ENCODE results near the gene XRCC1. TPM values are rescaled to one million over a fixed set of nuclear protein-coding genes. Genes with fewer than 3 reads are reported as not detected.

The XRCC1 gene
- total RNA-seq, 1 donor from 2014 or later: 14.6 TPM

DNA sequence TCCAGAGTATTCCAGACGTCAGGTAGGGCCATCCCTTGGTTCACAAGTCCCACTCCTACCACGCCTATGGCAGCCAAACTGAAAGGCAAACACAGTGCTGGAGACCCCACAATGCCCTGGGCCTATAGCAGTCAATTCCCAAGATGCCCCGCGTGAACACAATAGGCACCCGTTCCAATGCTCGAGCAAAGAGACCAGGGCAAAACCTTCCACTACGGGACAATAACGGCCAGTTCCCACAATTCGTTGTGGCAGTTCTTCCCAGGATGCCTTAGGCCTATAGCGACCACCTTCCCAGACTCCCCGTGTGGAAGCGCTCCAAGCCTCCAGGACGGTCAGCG, 43.6 kb upstream of the XRCC1 start:
- no peaks in the 10 kb centered on the region for H3K27me3 Mint-ChIP-seq (ENCODE audit: low read depth, unreplicated experiment)
- peak overlapping the region; percentile 91 for H3K27ac ChIP-seq (ENCODE audit: low read depth, low read length)
- peaks cover 6% of the 10 kb centered on the region for H3K36me3 Mint-ChIP-seq (ENCODE audit: low read depth, unreplicated experiment)
- H3K27me3 ChIP-seq (ENCODE audit: insufficient read depth, low read length): no peaks in the 10 kb centered on the region
- peaks cover 16% of the 10 kb centered on the region for H3K4me1 ChIP-seq (ENCODE audit: insufficient read depth, low read length)
- H3K27ac Mint-ChIP-seq (ENCODE audit: unreplicated experiment): peak overlapping the region; percentile 89
- H3K9me3 Mint-ChIP-seq (ENCODE audit: unreplicated experiment): peaks cover under 1% of the 10 kb centered on the region
- peak overlapping the region; percentile 87 for H3K9ac ChIP-seq (ENCODE audit: low read length)
- H3K9me3 ChIP-seq (ENCODE audit: insufficient read depth, low read depth, low read length): no peaks in the 10 kb centered on the region
- H3K4me1 Mint-ChIP-seq (ENCODE audit: low read depth, unreplicated experiment): peaks cover 4% of the 10 kb centered on the region
- peaks cover 57% of the 10 kb centered on the region for H3K79me2 ChIP-seq (ENCODE audit: insufficient read depth, low read length)
- H2AFZ ChIP-seq (ENCODE audit: low read depth, low read length): peak overlapping the region; percentile 88
- DNase-seq (ENCODE audit: low read depth): no peak
- H3K4me2 ChIP-seq (ENCODE audit: low read length): peak overlapping the region; percentile 93
- FAIRE-seq: no peak
- no peaks in the 10 kb centered on the region for H3K36me3 ChIP-seq (ENCODE audit: insufficient read depth, low read length)
- peak overlapping the region; percentile 88 for H3K4me3 Mint-ChIP-seq (ENCODE audit: unreplicated experiment)
- H3K4me3 ChIP-seq (ENCODE audit: insufficient read depth, low read depth, low read length): peak overlapping the region; percentile 80
- no peak for TF ChIP-seq EZH2 (IDR thresholded peaks at IDR 0.05; ENCODE audit: insufficient read depth, low read length)
- TF ChIP-seq, protein P1, sequence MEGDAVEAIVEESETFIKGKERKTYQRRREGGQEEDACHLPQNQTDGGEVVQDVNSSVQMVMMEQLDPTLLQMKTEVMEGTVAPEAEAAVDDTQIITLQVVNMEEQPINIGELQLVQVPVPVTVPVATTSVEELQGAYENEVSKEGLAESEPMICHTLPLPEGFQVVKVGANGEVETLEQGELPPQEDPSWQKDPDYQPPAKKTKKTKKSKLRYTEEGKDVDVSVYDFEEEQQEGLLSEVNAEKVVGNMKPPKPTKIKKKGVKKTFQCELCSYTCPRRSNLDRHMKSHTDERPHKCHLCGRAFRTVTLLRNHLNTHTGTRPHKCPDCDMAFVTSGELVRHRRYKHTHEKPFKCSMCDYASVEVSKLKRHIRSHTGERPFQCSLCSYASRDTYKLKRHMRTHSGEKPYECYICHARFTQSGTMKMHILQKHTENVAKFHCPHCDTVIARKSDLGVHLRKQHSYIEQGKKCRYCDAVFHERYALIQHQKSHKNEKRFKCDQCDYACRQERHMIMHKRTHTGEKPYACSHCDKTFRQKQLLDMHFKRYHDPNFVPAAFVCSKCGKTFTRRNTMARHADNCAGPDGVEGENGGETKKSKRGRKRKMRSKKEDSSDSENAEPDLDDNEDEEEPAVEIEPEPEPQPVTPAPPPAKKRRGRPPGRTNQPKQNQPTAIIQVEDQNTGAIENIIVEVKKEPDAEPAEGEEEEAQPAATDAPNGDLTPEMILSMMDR (IDR thresholded peaks at IDR 0.05; ENCODE audit: insufficient read depth, low read depth, low read length): no peak
- H4K20me1 ChIP-seq (ENCODE audit: insufficient read depth, low read length): peaks cover 25% of the 10 kb centered on the region

DNA sequence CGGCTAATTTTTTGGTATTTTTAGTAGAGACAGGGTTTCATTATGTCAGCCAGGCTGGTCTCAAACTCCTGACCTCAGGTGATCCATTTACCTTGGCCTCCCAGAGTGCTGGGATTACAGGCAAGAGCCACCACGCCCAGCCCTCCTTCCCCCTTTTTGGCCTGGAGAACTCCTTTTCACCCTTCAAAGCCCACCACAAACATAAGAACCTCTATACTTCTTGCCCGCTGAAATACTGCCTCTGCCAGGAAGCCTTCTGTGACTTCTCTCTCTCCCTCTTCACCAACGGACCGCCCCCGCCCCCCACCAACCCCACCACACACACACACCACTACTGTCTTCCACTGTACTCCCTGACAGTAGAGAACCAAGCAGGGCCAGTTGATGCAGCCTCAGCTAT, 41.6 kb upstream of the XRCC1 start:
- peaks cover 75% of the 10 kb centered on the region for H3K79me2 ChIP-seq (ENCODE audit: insufficient read depth, low read length)

DNA sequence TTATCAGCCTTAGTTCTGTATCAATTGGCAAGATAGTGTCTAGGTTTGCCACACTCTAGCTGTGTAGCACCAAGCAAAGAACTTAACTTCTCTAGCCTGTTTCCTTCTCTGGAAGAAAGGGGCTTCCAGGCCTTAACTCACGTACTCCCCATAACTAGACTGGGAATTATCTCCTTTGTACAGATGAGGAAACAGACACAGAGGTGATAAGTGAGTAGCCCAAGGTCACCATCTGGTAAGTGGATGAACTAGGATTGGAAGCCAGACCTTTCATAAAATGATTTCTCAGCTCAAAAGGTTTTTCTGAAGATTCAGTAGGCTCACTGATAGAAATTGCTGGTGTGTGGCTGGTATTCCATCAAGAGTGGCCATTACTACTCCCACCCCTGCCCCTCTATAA, 41.0 kb upstream of the XRCC1 start:
- Mint-ChIP-seq H3K4me3 (ENCODE audit: unreplicated experiment) (no peak overlapping the region), H3K4me1 (ENCODE audit: low read depth, unreplicated experiment) (peaks cover 4% of the 10 kb centered on the region), H3K9me3 (ENCODE audit: unreplicated experiment) (peaks cover 8% of the 10 kb centered on the region), H3K27me3 (ENCODE audit: low read depth, unreplicated experiment) (no peaks in the 10 kb centered on the region), H3K36me3 (ENCODE audit: low read depth, unreplicated experiment) (peaks cover 29% of the 10 kb centered on the region), H3K27ac (ENCODE audit: unreplicated experiment) (no peak overlapping the region)
- Histone ChIP-seq H3K9me3 (ENCODE audit: insufficient read depth, low read depth, low read length) (no peaks in the 10 kb centered on the region), H3K4me1 (ENCODE audit: insufficient read depth, low read length) (peaks cover 16% of the 10 kb centered on the region), H4K20me1 (ENCODE audit: insufficient read depth, low read length) (peaks cover 38% of the 10 kb centered on the region), H3K36me3 (ENCODE audit: insufficient read depth, low read length) (peaks cover 6% of the 10 kb centered on the region), H3K27ac (ENCODE audit: low read depth, low read length) (no peak overlapping the region), H3K79me2 (ENCODE audit: insufficient read depth, low read length) (peaks cover 81% of the 10 kb centered on the region), H2AFZ (ENCODE audit: low read depth, low read length) (no peak overlapping the region), H3K27me3 (ENCODE audit: insufficient read depth, low read length) (no peaks in the 10 kb centered on the region), H3K4me3 (ENCODE audit: insufficient read depth, low read depth, low read length) (no peak overlapping the region), H3K9ac (ENCODE audit: low read length) (no peak overlapping the region), H3K4me2 (ENCODE audit: low read length) (no peak overlapping the region)
- FAIRE-seq (no peak), DNase-seq (ENCODE audit: low read depth) (no peak)
- TF ChIP-seq EZH2 (IDR thresholded peaks at IDR 0.05; ENCODE audit: insufficient read depth, low read length): no peak
- TF ChIP-seq, protein P1 (IDR thresholded peaks at IDR 0.05; ENCODE audit: insufficient read depth, low read depth, low read length): no peak

More for the DNA sequence above, 41.6 kb upstream of the XRCC1 start:
- H3K27me3 Mint-ChIP-seq (ENCODE audit: low read depth, unreplicated experiment): no peaks in the 10 kb centered on the region
- H3K36me3 Mint-ChIP-seq (ENCODE audit: low read depth, unreplicated experiment): peaks cover 23% of the 10 kb centered on the region
- H3K4me1 Mint-ChIP-seq (ENCODE audit: low read depth, unreplicated experiment): peaks cover 4% of the 10 kb centered on the region
- H2AFZ ChIP-seq (ENCODE audit: low read depth, low read length): no peak overlapping the region
- H3K36me3 ChIP-seq (ENCODE audit: insufficient read depth, low read length): peaks cover 4% of the 10 kb centered on the region
- H3K27ac Mint-ChIP-seq (ENCODE audit: unreplicated experiment): peak overlapping the region; percentile 41
- H3K9me3 ChIP-seq (ENCODE audit: insufficient read depth, low read depth, low read length): no peaks in the 10 kb centered on the region
- H3K27ac ChIP-seq (ENCODE audit: low read depth, low read length): no peak overlapping the region
- no peaks in the 10 kb centered on the region for H3K27me3 ChIP-seq (ENCODE audit: insufficient read depth, low read length)
- H4K20me1 ChIP-seq (ENCODE audit: insufficient read depth, low read length): peaks cover 33% of the 10 kb centered on the region
- no peak overlapping the region for H3K4me3 ChIP-seq (ENCODE audit: insufficient read depth, low read depth, low read length)
- H3K9ac ChIP-seq (ENCODE audit: low read length): no peak overlapping the region
- peaks cover 6% of the 10 kb centered on the region for H3K9me3 Mint-ChIP-seq (ENCODE audit: unreplicated experiment)
- H3K4me1 ChIP-seq (ENCODE audit: insufficient read depth, low read length): peaks cover 16% of the 10 kb centered on the region
- no peak overlapping the region for H3K4me3 Mint-ChIP-seq (ENCODE audit: unreplicated experiment)
- no peak for TF ChIP-seq EZH2 (IDR thresholded peaks at IDR 0.05; ENCODE audit: insufficient read depth, low read length)
- TF ChIP-seq, protein P1 (IDR thresholded peaks at IDR 0.05; ENCODE audit: insufficient read depth, low read depth, low read length): no peak
- no peak overlapping the region for H3K4me2 ChIP-seq (ENCODE audit: low read length)
- FAIRE-seq (no peak), DNase-seq (ENCODE audit: low read depth) (no peak)
